ENCODE measurements around the gene SMG5. TPM values are rescaled to one million over a fixed set of nuclear protein-coding genes. Genes with fewer than 3 reads are reported as not detected.

Gene SMG5
- total RNA-seq, 1 experiment from 2014 or later, result 109 TPM

DNA sequence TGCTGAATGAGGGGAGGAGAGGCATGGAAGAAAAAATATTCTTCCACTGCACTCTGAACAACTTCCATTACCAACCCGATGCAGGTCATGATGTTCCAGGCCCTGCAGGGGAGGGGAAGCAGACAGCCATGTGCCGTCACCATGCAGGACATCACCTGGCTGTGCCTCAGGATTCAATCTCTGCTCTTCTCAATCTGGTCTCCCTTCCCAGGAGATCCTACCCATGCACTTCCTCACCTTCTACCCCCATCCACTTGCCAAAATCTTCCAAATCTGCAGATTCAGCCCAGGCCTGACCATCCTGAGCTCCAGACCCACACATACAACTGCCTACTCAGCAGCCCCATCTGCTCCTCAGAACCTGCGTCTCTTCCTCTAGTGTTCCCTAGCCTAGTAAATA is 29.0 kb downstream of the SMG5 start:
- peaks cover 73% of the 10 kb centered on the region for H3K36me3 Mint-ChIP-seq
- ATAC-seq (no peak), DNase-seq (ENCODE audit: low spot score) (no peak)
- H3K4me1 Mint-ChIP-seq, result no peaks in the 10 kb centered on the region
- CTCF ChIA-PET, result interaction anchor here (0.6 kb wide), 1 partner anchor 112 kb away, joined by 3 read pairs; no protein-coding TSS in a partner anchor
- H3K9me3 Mint-ChIP-seq, result no peaks in the 10 kb centered on the region
- POLR2A ChIA-PET, result interaction anchor here (0.6 kb wide), 1 partner anchor 20 kb away, joined by 7 read pairs; no protein-coding TSS in a partner anchor
- H3K27ac Mint-ChIP-seq, result peak overlapping the region; percentile 2; the same call in 1 of the 2 replicates
- TF ChIP-seq RORB (CRISPR knock-in tag; IDR thresholded peaks at IDR 0.05), result no peak
- TF ChIP-seq ZNF232 (CRISPR knock-in tag; IDR thresholded peaks at IDR 0.05), result no peak
- TF ChIP-seq, protein P1, sequence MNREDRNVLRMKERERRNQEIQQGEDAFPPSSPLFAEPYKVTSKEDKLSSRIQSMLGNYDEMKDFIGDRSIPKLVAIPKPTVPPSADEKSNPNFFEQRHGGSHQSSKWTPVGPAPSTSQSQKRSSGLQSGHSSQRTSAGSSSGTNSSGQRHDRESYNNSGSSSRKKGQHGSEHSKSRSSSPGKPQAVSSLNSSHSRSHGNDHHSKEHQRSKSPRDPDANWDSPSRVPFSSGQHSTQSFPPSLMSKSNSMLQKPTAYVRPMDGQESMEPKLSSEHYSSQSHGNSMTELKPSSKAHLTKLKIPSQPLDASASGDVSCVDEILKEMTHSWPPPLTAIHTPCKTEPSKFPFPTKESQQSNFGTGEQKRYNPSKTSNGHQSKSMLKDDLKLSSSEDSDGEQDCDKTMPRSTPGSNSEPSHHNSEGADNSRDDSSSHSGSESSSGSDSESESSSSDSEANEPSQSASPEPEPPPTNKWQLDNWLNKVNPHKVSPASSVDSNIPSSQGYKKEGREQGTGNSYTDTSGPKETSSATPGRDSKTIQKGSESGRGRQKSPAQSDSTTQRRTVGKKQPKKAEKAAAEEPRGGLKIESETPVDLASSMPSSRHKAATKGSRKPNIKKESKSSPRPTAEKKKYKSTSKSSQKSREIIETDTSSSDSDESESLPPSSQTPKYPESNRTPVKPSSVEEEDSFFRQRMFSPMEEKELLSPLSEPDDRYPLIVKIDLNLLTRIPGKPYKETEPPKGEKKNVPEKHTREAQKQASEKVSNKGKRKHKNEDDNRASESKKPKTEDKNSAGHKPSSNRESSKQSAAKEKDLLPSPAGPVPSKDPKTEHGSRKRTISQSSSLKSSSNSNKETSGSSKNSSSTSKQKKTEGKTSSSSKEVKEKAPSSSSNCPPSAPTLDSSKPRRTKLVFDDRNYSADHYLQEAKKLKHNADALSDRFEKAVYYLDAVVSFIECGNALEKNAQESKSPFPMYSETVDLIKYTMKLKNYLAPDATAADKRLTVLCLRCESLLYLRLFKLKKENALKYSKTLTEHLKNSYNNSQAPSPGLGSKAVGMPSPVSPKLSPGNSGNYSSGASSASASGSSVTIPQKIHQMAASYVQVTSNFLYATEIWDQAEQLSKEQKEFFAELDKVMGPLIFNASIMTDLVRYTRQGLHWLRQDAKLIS (CRISPR knock-in tag; IDR thresholded peaks at IDR 0.05; ENCODE audit: borderline replicate concordance), result no peak
- TF ChIP-seq, protein P2, sequence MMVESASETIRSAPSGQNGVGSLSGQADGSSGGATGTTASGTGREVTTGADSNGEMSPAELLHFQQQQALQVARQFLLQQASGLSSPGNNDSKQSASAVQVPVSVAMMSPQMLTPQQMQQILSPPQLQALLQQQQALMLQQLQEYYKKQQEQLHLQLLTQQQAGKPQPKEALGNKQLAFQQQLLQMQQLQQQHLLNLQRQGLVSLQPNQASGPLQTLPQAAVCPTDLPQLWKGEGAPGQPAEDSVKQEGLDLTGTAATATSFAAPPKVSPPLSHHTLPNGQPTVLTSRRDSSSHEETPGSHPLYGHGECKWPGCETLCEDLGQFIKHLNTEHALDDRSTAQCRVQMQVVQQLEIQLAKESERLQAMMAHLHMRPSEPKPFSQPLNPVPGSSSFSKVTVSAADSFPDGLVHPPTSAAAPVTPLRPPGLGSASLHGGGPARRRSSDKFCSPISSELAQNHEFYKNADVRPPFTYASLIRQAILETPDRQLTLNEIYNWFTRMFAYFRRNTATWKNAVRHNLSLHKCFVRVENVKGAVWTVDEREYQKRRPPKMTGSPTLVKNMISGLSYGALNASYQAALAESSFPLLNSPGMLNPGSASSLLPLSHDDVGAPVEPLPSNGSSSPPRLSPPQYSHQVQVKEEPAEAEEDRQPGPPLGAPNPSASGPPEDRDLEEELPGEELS (CRISPR knock-in tag; IDR thresholded peaks at IDR 0.05), result no peak
- H3K27me3 Mint-ChIP-seq (ENCODE audit: low read depth), result no peaks in the 10 kb centered on the region
- no peak overlapping the region for H3K4me3 Mint-ChIP-seq

DNA sequence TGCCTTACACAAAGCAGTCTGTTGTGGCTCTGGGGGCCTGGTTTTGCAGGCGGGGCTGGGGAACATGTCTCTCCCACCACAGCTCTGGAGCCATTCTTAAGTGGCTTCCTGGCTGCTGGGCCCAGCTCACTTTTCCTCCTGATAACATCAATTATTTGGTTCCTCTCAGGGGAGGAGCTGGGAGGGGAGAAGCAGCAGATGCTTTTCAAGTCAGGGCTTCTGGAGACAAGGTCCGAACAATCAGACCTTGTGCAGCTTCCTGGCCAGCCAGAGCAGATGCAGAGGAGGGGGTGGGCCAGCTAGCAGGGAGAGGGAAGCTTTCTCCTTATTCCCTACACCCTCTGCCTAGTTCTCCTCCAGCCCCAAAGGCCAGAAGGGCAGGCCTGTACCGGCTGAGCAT is 31.1 kb downstream of the SMG5 start:
- Mint-ChIP-seq H3K4me3 (no peak overlapping the region), H3K27me3 (ENCODE audit: low read depth) (no peaks in the 10 kb centered on the region), H3K4me1 (peaks cover 6% of the 10 kb centered on the region), H3K9me3 (no peaks in the 10 kb centered on the region), H3K27ac (no peak overlapping the region), H3K36me3 (peaks cover 55% of the 10 kb centered on the region)
- no peak for DNase-seq (ENCODE audit: low spot score)
- CTCF ChIA-PET, result interaction anchor here (0.6 to 1.7 kb wide), 6 partner anchors 8 to 978 kb away, joined by 3 to 6 read pairs (median 4); partner anchors contain the start of genes CLK2 and PMF1
- POLR2A ChIA-PET, result interaction anchor here (0.6 kb wide), 1 partner anchor 273 kb away, joined by 6 read pairs; no protein-coding TSS in a partner anchor
- ATAC-seq, result no peak
- no peak for TF ChIP-seq TP53 (CRISPR knock-in tag; IDR thresholded peaks at IDR 0.05)

DNA sequence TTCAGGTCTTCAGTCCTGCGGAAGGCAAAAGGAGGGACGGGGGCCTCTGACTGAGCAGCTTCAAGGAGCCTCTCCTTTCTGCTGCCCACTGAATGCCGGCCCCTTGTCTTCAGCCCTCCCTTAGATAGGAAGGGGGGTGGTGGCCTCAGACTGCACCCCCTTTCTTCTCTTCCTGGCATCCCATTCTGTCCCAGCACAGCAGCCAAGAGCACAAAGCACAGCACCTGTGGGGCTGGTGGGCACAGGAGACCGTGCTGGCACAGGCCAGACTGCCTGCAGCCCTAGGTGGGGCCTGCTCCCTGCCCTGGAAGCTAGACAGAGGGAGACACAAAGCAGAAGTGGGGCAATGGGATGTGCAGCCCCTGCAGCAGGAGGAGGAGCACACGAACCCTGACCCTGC is 33.0 kb downstream of the SMG5 start:
- no peak overlapping the region for H3K4me3 Mint-ChIP-seq
- TF ChIP-seq JUN (CRISPR knock-in tag; IDR thresholded peaks at IDR 0.05) (no peak), ZNF416 (CRISPR knock-in tag; IDR thresholded peaks at IDR 0.05) (no peak), NR2C2 (CRISPR knock-in tag; IDR thresholded peaks at IDR 0.05) (no peak), FOXK1 (CRISPR knock-in tag; IDR thresholded peaks at IDR 0.05) (no peak), ZNF396 (CRISPR knock-in tag; IDR thresholded peaks at IDR 0.05; ENCODE audit: borderline replicate concordance) (no peak), ZNF263 (CRISPR knock-in tag; IDR thresholded peaks at IDR 0.05; ENCODE audit: low read depth) (no peak), SMAD3 (CRISPR knock-in tag; IDR thresholded peaks at IDR 0.05; ENCODE audit: borderline replicate concordance) (no peak), ZNF138 (CRISPR knock-in tag; conservative IDR thresholded peaks at IDR 0.05) (no peak), ZNF232 (CRISPR knock-in tag; IDR thresholded peaks at IDR 0.05) (no peak), FOXP1 (CRISPR knock-in tag; IDR thresholded peaks at IDR 0.05; ENCODE audit: borderline replicate concordance) (no peak), GTF2I (CRISPR knock-in tag; conservative IDR thresholded peaks at IDR 0.05) (no peak)
- TF ChIP-seq, protein P3, sequence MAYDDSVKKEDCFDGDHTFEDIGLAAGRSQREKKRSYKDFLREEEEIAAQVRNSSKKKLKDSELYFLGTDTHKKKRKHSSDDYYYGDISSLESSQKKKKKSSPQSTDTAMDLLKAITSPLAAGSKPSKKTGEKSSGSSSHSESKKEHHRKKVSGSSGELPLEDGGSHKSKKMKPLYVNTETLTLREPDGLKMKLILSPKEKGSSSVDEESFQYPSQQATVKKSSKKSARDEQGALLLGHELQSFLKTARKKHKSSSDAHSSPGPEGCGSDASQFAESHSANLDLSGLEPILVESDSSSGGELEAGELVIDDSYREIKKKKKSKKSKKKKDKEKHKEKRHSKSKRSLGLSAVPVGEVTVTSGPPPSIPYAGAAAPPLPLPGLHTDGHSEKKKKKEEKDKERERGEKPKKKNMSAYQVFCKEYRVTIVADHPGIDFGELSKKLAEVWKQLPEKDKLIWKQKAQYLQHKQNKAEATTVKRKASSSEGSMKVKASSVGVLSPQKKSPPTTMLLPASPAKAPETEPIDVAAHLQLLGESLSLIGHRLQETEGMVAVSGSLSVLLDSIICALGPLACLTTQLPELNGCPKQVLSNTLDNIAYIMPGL (CRISPR knock-in tag; IDR thresholded peaks at IDR 0.05), result no peak
- TF ChIP-seq, protein P4, sequence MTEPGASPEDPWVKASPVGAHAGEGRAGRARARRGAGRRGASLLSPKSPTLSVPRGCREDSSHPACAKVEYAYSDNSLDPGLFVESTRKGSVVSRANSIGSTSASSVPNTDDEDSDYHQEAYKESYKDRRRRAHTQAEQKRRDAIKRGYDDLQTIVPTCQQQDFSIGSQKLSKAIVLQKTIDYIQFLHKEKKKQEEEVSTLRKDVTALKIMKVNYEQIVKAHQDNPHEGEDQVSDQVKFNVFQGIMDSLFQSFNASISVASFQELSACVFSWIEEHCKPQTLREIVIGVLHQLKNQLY (CRISPR knock-in tag; IDR thresholded peaks at IDR 0.05), result no peak
- TF ChIP-seq, protein P5, sequence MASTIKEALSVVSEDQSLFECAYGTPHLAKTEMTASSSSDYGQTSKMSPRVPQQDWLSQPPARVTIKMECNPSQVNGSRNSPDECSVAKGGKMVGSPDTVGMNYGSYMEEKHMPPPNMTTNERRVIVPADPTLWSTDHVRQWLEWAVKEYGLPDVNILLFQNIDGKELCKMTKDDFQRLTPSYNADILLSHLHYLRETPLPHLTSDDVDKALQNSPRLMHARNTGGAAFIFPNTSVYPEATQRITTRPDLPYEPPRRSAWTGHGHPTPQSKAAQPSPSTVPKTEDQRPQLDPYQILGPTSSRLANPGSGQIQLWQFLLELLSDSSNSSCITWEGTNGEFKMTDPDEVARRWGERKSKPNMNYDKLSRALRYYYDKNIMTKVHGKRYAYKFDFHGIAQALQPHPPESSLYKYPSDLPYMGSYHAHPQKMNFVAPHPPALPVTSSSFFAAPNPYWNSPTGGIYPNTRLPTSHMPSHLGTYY (CRISPR knock-in tag; IDR thresholded peaks at IDR 0.05), result no peak
- TF ChIP-seq, protein P2 (CRISPR knock-in tag; IDR thresholded peaks at IDR 0.05), result no peak
- TF ChIP-seq, protein P6, sequence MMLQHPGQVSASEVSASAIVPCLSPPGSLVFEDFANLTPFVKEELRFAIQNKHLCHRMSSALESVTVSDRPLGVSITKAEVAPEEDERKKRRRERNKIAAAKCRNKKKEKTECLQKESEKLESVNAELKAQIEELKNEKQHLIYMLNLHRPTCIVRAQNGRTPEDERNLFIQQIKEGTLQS (CRISPR knock-in tag; conservative IDR thresholded peaks at IDR 0.05), result no peak

More for the DNA sequence above, 33.0 kb downstream of the SMG5 start:
- Mint-ChIP-seq H3K9me3 (no peaks in the 10 kb centered on the region), H3K4me1 (peaks cover 20% of the 10 kb centered on the region), H3K27me3 (ENCODE audit: low read depth) (peaks cover 4% of the 10 kb centered on the region), H3K27ac (peak overlapping the region; percentile 23; the same call in 1 of the 2 replicates), H3K36me3 (peaks cover 47% of the 10 kb centered on the region)
- DNase-seq (ENCODE audit: low spot score) (no peak), ATAC-seq (no peak)
- ChIA-PET POLR2A (interaction anchor here (1.0 kb wide), 1 partner anchor 307 kb away, joined by 3 read pairs; no protein-coding TSS in a partner anchor), CTCF (interaction anchor here (0.8 to 5.1 kb wide), 4 partner anchors 10 to 109 kb away, joined by 3 to 84 read pairs (median 6); no protein-coding TSS in a partner anchor)

All from WTC11 (cell line).